Activated T-helper 1 cell treated with anti-CD3 and anti-CD28 coated beads, Interleukin-12 subunit alpha, Interleukin-12 subunit beta, Interleukin-2, Interleukin-4 antibody, amounts not matched to agents 30 ng/mL and 10 ng/mL and 1 ng/mL, durations not matched to agents 14 hours and 24 hours and 36 hours (primary cell): ENCODE measurements around the gene GNA12. TPM values are rescaled to one million over a fixed set of nuclear protein-coding genes. Genes with fewer than 3 reads are reported as not detected.
"Not testable (repeated sequence)": the region's sequence is repeated elsewhere in the genome, so short reads cannot be mapped to it uniquely, and the experiment has no call there.

ENCODE experiments used
- DNase-seq: peaks from one replicate; pipeline ENCODE4 v3.0.0; 2021; ENCODE audit warnings: low spot score
- H3K27ac Mint-ChIP-seq: one replicate; pipeline ENCODE4 v1.8.0; 2021; ENCODE audit warnings: mild to moderate bottlenecking, mixed read lengths
- H3K27me3 Mint-ChIP-seq: one replicate; pipeline ENCODE4 v1.8.0; 2022; ENCODE audit warnings: mild to moderate bottlenecking, moderate library complexity, mixed read lengths; ENCODE audit not compliant: insufficient read depth
- H3K36me3 Mint-ChIP-seq: one replicate; pipeline ENCODE4 v1.8.0; 2021; ENCODE audit warnings: low read depth, mixed read lengths
- H3K4me1 Mint-ChIP-seq: one replicate; pipeline ENCODE4 v1.8.0; 2021; ENCODE audit warnings: low read depth, mixed read lengths
- H3K4me3 Mint-ChIP-seq: one replicate; pipeline ENCODE4 v1.8.0; 2021; ENCODE audit warnings: mild to moderate bottlenecking, moderate library complexity, mixed read lengths
- H3K9me3 Mint-ChIP-seq: one replicate; pipeline ENCODE4 v1.8.0; 2021; ENCODE audit warnings: mixed read lengths
- intact Hi-C: fragments of 100-400 bp; cut with micrococcal nuclease; formaldehyde crosslinking; loops from one replicate; pipeline ENCODE4 v1.15.1; 2024
- total RNA-seq: library from RNA; stranded (reverse); gene quantifications from 2 replicates; pipeline ENCODE4 v1.2.3, GENCODE V29; 2022

The GNA12 gene
- total RNA-seq, 1 donor from 2014 or later, result 36.4 TPM

- H3K36me3 Mint-ChIP-seq, result peaks cover 17% of the 10 kb centered on the region
- no peak overlapping the region for H3K4me3 Mint-ChIP-seq
- H3K27me3 Mint-ChIP-seq, result no peaks in the 10 kb centered on the region
- intact Hi-C loops, result no loop called here
- peaks cover 9% of the 10 kb centered on the region for H3K9me3 Mint-ChIP-seq
- H3K27ac Mint-ChIP-seq, result no peak overlapping the region
- no peak for DNase-seq
- peaks cover 15% of the 10 kb centered on the region for H3K4me1 Mint-ChIP-seq
These were observed 93.0 kb downstream of the GNA12 start for GRCh38 chr7:2751086-2751485.

GRCh38 chr7:2750004-2750407 is 94.1 kb downstream of the GNA12 start:
- H3K27me3 Mint-ChIP-seq, result no peaks in the 10 kb centered on the region
- intact Hi-C loops, result no loop called here
- peaks cover 15% of the 10 kb centered on the region for H3K4me1 Mint-ChIP-seq
- H3K27ac Mint-ChIP-seq, result no peak overlapping the region
- H3K4me3 Mint-ChIP-seq, result no peak overlapping the region
- H3K9me3 Mint-ChIP-seq, result peaks cover 2% of the 10 kb centered on the region
- no peak for DNase-seq
- H3K36me3 Mint-ChIP-seq, result peaks cover 10% of the 10 kb centered on the region

- intact Hi-C loops, H3K27me3 Mint-ChIP-seq, H3K4me3 Mint-ChIP-seq, H3K36me3 Mint-ChIP-seq, H3K27ac Mint-ChIP-seq, H3K9me3 Mint-ChIP-seq, DNase-seq: not testable (repeated sequence)
- peaks cover 15% of the 10 kb centered on the region for H3K4me1 Mint-ChIP-seq
These were observed 95.4 kb downstream of the GNA12 start for GRCh38 chr7:2748684-2749083.

GRCh38 chr7:2743523-2744185 is 100.5 kb downstream of the GNA12 start:
- intact Hi-C loops, H3K36me3 Mint-ChIP-seq, H3K4me3 Mint-ChIP-seq, H3K27me3 Mint-ChIP-seq, H3K27ac Mint-ChIP-seq, DNase-seq, H3K9me3 Mint-ChIP-seq: not testable (repeated sequence)
- peaks cover 14% of the 10 kb centered on the region for H3K4me1 Mint-ChIP-seq

GRCh38 chr7:2738766-2739549 is 105.2 kb downstream of the GNA12 start:
- H3K4me1 Mint-ChIP-seq, result peaks cover 13% of the 10 kb centered on the region

GRCh38 chr7:2737771-2738540 is 106.2 kb downstream of the GNA12 start:
- Mint-ChIP-seq H3K4me1 (peaks cover 19% of the 10 kb centered on the region), H3K27me3 (peaks cover 5% of the 10 kb centered on the region), H3K27ac (no peak overlapping the region), H3K36me3 (peaks cover 10% of the 10 kb centered on the region), H3K4me3 (no peak overlapping the region), H3K9me3 (no peaks in the 10 kb centered on the region)
- DNase-seq, result no peak
- intact Hi-C loops, result no loop called here

More at GRCh38 chr7:2738766-2739549, 105.2 kb downstream of the GNA12 start:
- intact Hi-C loops, result no loop called here
- H3K27me3 Mint-ChIP-seq, result peaks cover 5% of the 10 kb centered on the region
- no peak overlapping the region for H3K4me3 Mint-ChIP-seq
- peaks cover 6% of the 10 kb centered on the region for H3K36me3 Mint-ChIP-seq
- no peak for DNase-seq
- H3K27ac Mint-ChIP-seq, result no peak overlapping the region
- H3K9me3 Mint-ChIP-seq, result no peaks in the 10 kb centered on the region

GRCh38 chr7:2737005-2737743 is 106.9 kb downstream of the GNA12 start:
- intact Hi-C loops, H3K9me3 Mint-ChIP-seq, H3K27me3 Mint-ChIP-seq, DNase-seq, H3K4me3 Mint-ChIP-seq, H3K27ac Mint-ChIP-seq: not testable (repeated sequence)
- Mint-ChIP-seq H3K36me3 (peaks cover 14% of the 10 kb centered on the region), H3K4me1 (peaks cover 20% of the 10 kb centered on the region)

GRCh38 chr7:2736411-2736914 is 107.6 kb downstream of the GNA12 start:
- no peak overlapping the region for H3K4me3 Mint-ChIP-seq
- no peaks in the 10 kb centered on the region for H3K9me3 Mint-ChIP-seq
- no peak for DNase-seq
- peaks cover 27% of the 10 kb centered on the region for H3K4me1 Mint-ChIP-seq
- peaks cover 19% of the 10 kb centered on the region for H3K36me3 Mint-ChIP-seq
- intact Hi-C loops, result no loop called here
- peaks cover 5% of the 10 kb centered on the region for H3K27me3 Mint-ChIP-seq
- no peak overlapping the region for H3K27ac Mint-ChIP-seq

GRCh38 chr7:2735744-2736143 is 108.4 kb downstream of the GNA12 start:
- peaks cover 31% of the 10 kb centered on the region for H3K4me1 Mint-ChIP-seq
- intact Hi-C loops, result no loop called here
- peaks cover 3% of the 10 kb centered on the region for H3K27me3 Mint-ChIP-seq
- DNase-seq, result no peak
- H3K27ac Mint-ChIP-seq, result no peak overlapping the region
- no peak overlapping the region for H3K4me3 Mint-ChIP-seq
- no peaks in the 10 kb centered on the region for H3K9me3 Mint-ChIP-seq
- H3K36me3 Mint-ChIP-seq, result peaks cover 22% of the 10 kb centered on the region

GRCh38 chr7:2734751-2735571 is 109.1 kb downstream of the GNA12 start:
- Mint-ChIP-seq H3K4me3 (no peak overlapping the region), H3K9me3 (no peaks in the 10 kb centered on the region), H3K27ac (no peak overlapping the region), H3K36me3 (peaks cover 24% of the 10 kb centered on the region), H3K4me1 (peaks cover 31% of the 10 kb centered on the region), H3K27me3 (peaks cover 1% of the 10 kb centered on the region)
- no peak for DNase-seq
- intact Hi-C loops, result no loop called here

GRCh38 chr7:2734084-2734686 is 109.9 kb downstream of the GNA12 start:
- peaks cover 24% of the 10 kb centered on the region for H3K36me3 Mint-ChIP-seq
- no peak for DNase-seq
- intact Hi-C loops, result no loop called here
- H3K27me3 Mint-ChIP-seq, result peaks cover 1% of the 10 kb centered on the region
- no peaks in the 10 kb centered on the region for H3K9me3 Mint-ChIP-seq
- peaks cover 31% of the 10 kb centered on the region for H3K4me1 Mint-ChIP-seq
- H3K27ac Mint-ChIP-seq, result peak overlapping the region; percentile 27
- H3K4me3 Mint-ChIP-seq, result no peak overlapping the region
